H1 (cell line): ENCODE results near the gene ARHGEF11. TPM values are rescaled to one million over a fixed set of nuclear protein-coding genes. Genes with fewer than 3 reads are reported as not detected.

Source experiments
- CTCF ChIA-PET: fragments of 300-600 bp; sonication (Branson Sonifier 250); formaldehyde crosslinking; loops from one replicate; lab custom pipeline; 2021; ENCODE audit not compliant: partially characterized antibody; lab: Charles Lee
- POLR2A ChIA-PET: fragments of 300-600 bp; sonication (Branson Sonifier 250); formaldehyde crosslinking; loops from one replicate; lab custom pipeline; 2021; ENCODE audit warnings: inconsistent platforms; ENCODE audit not compliant: partially characterized antibody; lab: Charles Lee
- DNase-seq, 2 experiments: peaks; one replicate each; pipeline versions ENCODE4 v3.0.0 to v3.0.0-alpha.2; 2010 to 2022; ENCODE audit warnings: low spot score in 2 of 2, low read depth in 1 of 2, mixed read lengths in 1 of 2
- FAIRE-seq: peaks from 2 replicates; lab custom pipeline; 2011; peaks lifted over from hg19 to GRCh38; lab: Jason Lieb, UNC
- H2AFZ ChIP-seq: 2 replicates; pipeline ENCODE4 v1.8.1; 2012; ENCODE audit warnings: low read length, inconsistent platforms
- H2AK5ac ChIP-seq: 2 replicates; pipeline ENCODE4 v1.6.1; 2013; ENCODE audit warnings: low read depth, low read length
- H2BK120ac ChIP-seq: replicated peaks from 2 replicates; pipeline ENCODE3; 2013; ENCODE audit warnings: low read depth, low read length, inconsistent platforms
- H2BK12ac ChIP-seq: 2 replicates; pipeline ENCODE4 v1.6.1; 2013; ENCODE audit warnings: low read depth, low read length
- H2BK15ac ChIP-seq: 2 replicates; pipeline ENCODE4 v1.6.1; 2013; ENCODE audit warnings: low read length
- H2BK20ac ChIP-seq: 2 replicates; pipeline ENCODE4 v1.6.1; 2013; ENCODE audit warnings: low read length
- H2BK5ac ChIP-seq: 2 replicates; pipeline ENCODE4 v1.6.1; 2013; ENCODE audit warnings: low read depth, low read length
- H3K14ac ChIP-seq: 2 replicates; pipeline ENCODE4 v1.6.1; 2013; ENCODE audit warnings: inconsistent platforms; ENCODE audit not compliant: insufficient read length
- H3K18ac ChIP-seq: 2 replicates; pipeline ENCODE4 v1.6.1; 2013; ENCODE audit warnings: low read length; ENCODE audit errors: extremely low read depth
- H3K23ac ChIP-seq: 2 replicates; pipeline ENCODE4 v1.6.1; 2013; ENCODE audit warnings: inconsistent platforms; ENCODE audit not compliant: insufficient read length
- H3K23me2 ChIP-seq: 2 replicates; pipeline ENCODE4 v1.6.1; 2013; ENCODE audit warnings: low read depth, low read length
- H3K27ac ChIP-seq: 2 replicates; pipeline ENCODE4 v1.6.1; 2011; ENCODE audit warnings: low read depth, low read length, inconsistent platforms
- H3K27me3 ChIP-seq, 4 experiments: replicated peaks in 1 of 4; 1 replicate in 1 of 4; 2 replicates in 3 of 4; pipeline versions ENCODE4 v1.6.1 to v1.8.1; 2011 to 2013; ENCODE audit warnings: low read length in 3 of 4, mild to moderate bottlenecking in 3 of 4, inconsistent platforms in 2 of 4, mixed read lengths in 2 of 4, moderate library complexity in 1 of 4; ENCODE audit not compliant: control insufficient read depth in 3 of 4, insufficient read depth in 3 of 4; ENCODE audit errors: extremely low read depth in 1 of 4
- H3K36me3 ChIP-seq, 4 experiments: 2 replicates each; pipeline versions ENCODE4 v1.6.1 to v1.8.1; 2011 to 2013; ENCODE audit warnings: mild to moderate bottlenecking in 4 of 4, low read length in 3 of 4, moderate library complexity in 2 of 4, control low read depth in 1 of 4, inconsistent platforms in 1 of 4; ENCODE audit not compliant: insufficient read depth in 4 of 4, control insufficient read depth in 2 of 4
- H3K4ac ChIP-seq: replicated peaks from 2 replicates; pipeline ENCODE3; 2013; ENCODE audit warnings: low read length, low read depth, mixed read lengths, inconsistent platforms; ENCODE audit not compliant: insufficient read length
- H3K4me1 ChIP-seq, 4 experiments: replicated peaks in 1 of 4; 1 replicate in 1 of 4; 2 replicates in 3 of 4; pipeline versions ENCODE4 v1.6.1 to v1.8.1; 2011 to 2013; ENCODE audit warnings: low read length in 3 of 4, inconsistent platforms in 2 of 4, mixed read lengths in 1 of 4; ENCODE audit not compliant: insufficient read depth in 4 of 4, control insufficient read depth in 3 of 4
- H3K4me2 ChIP-seq, 2 experiments: 2 replicates each; pipeline versions ENCODE4 v1.6.1 to v1.8.1; 2011 to 2013; ENCODE audit warnings: low read depth in 2 of 2, low read length in 2 of 2, control low read depth in 1 of 2, inconsistent platforms in 1 of 2, mild to moderate bottlenecking in 1 of 2; ENCODE audit not compliant: insufficient read depth in 1 of 2
- H3K4me3 ChIP-seq, 4 experiments: fragments of 200-600, 300-600 bp in 1 of 4; sonication (generic), shearing (Covaris generic), sonication (Bioruptor Twin) in 1 of 4; 2 replicates each; pipeline versions ENCODE4 v1.5.1 to v1.8.1; 2011 to 2016; ENCODE audit warnings: low read length in 4 of 4, low read depth in 3 of 4, control low read depth in 2 of 4, inconsistent platforms in 2 of 4, mild to moderate bottlenecking in 2 of 4, mixed read lengths in 1 of 4, moderate library complexity in 1 of 4; ENCODE audit not compliant: insufficient read depth in 2 of 4; ENCODE audit errors: extremely low read depth in 1 of 4
- H3K56ac ChIP-seq: replicated peaks from 2 replicates; pipeline ENCODE3; 2013; ENCODE audit warnings: low read depth, mild to moderate bottlenecking, mixed read lengths, low read length, inconsistent platforms; ENCODE audit not compliant: insufficient read length
- H3K79me1 ChIP-seq: 2 replicates; pipeline ENCODE4 v1.6.1; 2013; ENCODE audit warnings: low read depth, low read length, control low read depth
- H3K79me2 ChIP-seq, 2 experiments: 2 replicates each; pipeline versions ENCODE4 v1.6.1 to v1.8.1; 2012 to 2013; ENCODE audit warnings: low read length in 2 of 2, mild to moderate bottlenecking in 2 of 2, inconsistent platforms in 1 of 2; ENCODE audit not compliant: insufficient read depth in 2 of 2, control insufficient read depth in 1 of 2
- H3K9ac ChIP-seq, 4 experiments: replicated peaks in 1 of 4; 1 replicate in 1 of 4; 2 replicates in 3 of 4; pipeline versions ENCODE4 v1.6.1 to v1.8.1; 2011 to 2013; ENCODE audit warnings: low read depth in 3 of 4, low read length in 3 of 4, control low read depth in 2 of 4, mild to moderate bottlenecking in 2 of 4, moderate library complexity in 2 of 4, inconsistent platforms in 1 of 4; ENCODE audit errors: extremely low read depth in 1 of 4
- H3K9me3 ChIP-seq, 2 experiments: 2 replicates each; pipeline versions ENCODE4 v1.6.1 to v1.8.1; 2012 to 2013; ENCODE audit warnings: mild to moderate bottlenecking in 2 of 2, moderate library complexity in 2 of 2, control low read depth in 1 of 2, inconsistent platforms in 1 of 2, low read depth in 1 of 2, low read length in 1 of 2, mixed read lengths in 1 of 2; ENCODE audit not compliant: insufficient read depth in 2 of 2
- H4K20me1 ChIP-seq, 2 experiments: replicated peaks in 1 of 2; 2 replicates each; pipeline versions ENCODE3 to v1.8.1; 2011 to 2013; ENCODE audit warnings: inconsistent platforms in 2 of 2, low read length in 2 of 2, mild to moderate bottlenecking in 1 of 2; ENCODE audit not compliant: insufficient read depth in 2 of 2, control insufficient read depth in 1 of 2
- H4K5ac ChIP-seq: 2 replicates; pipeline ENCODE4 v1.6.1; 2013; ENCODE audit warnings: low read length, low read depth, mixed read lengths, inconsistent platforms; ENCODE audit not compliant: insufficient read length
- H4K8ac ChIP-seq: 2 replicates; pipeline ENCODE4 v1.8.0; 2013; ENCODE audit warnings: mild to moderate bottlenecking, moderate library complexity, low read length, inconsistent platforms; ENCODE audit not compliant: insufficient read depth; ENCODE audit errors: extremely low read depth
- H4K91ac ChIP-seq: replicated peaks from 2 replicates; pipeline ENCODE3; 2013; ENCODE audit warnings: low read length, mixed read lengths, inconsistent platforms; ENCODE audit not compliant: insufficient read length
- POU5F1 ChIP-seq: IDR thresholded peaks from 2 replicates; pipeline ENCODE4 v1.6.1; 2011; ENCODE audit warnings: low read depth, mild to moderate bottlenecking, low read length, moderate library complexity
- SUZ12 ChIP-seq: fragments of 200-600 bp; sonication (generic); IDR thresholded peaks from 2 replicates; pipeline ENCODE4 v1.6.1; 2012; ENCODE audit warnings: mild to moderate bottlenecking, inconsistent platforms, low read length, moderate library complexity, mixed read lengths
- WGBS, 2 experiments: shearing (Covaris generic) in 1 of 2; methylation state at CpG; one replicate each; pipeline versions ENCODE4 v1.1.6 to v1.1.7; 2013 to 2015; ENCODE audit warnings: low lambda C conversion rate in 2 of 2, mixed read lengths in 2 of 2, inconsistent platforms in 1 of 2, low coverage in 1 of 2, missing lambda C conversion rate in 1 of 2; ENCODE audit not compliant: insufficient replicate concordance in 2 of 2, insufficient coverage in 1 of 2, insufficient read length in 1 of 2; ENCODE audit errors: extremely low coverage in 1 of 2, missing lambda C conversion rate in 1 of 2; 5-methylcytosine and 5-hydroxymethylcytosine counted together
- polyA plus RNA-seq, 7 experiments: library from polyadenylated mRNA; depleted of rRNA in 3 of 7; stranded (reverse) in 5 of 7; unstranded in 2 of 7; fragments of >200 nt in 5 of 7; fragments of 200-250 nt in 2 of 7; gene quantifications; 1 replicate in 5 of 7; 2 replicates in 1 of 7; 4 replicates in 1 of 7; pipeline versions ENCODE4 v1.2.1 to v1.2.3, GENCODE V29; 2011 to 2013; ENCODE audit warnings: missing spikeins in 2 of 7, mixed read lengths in 2 of 7
- total RNA-seq: library from RNA; stranded (reverse); fragmentation: NEBNext Ultra II Directional; extraction: Animal tissue kit (Norgen Biotek cat#: 25700); gene quantifications from 2 replicates; pipeline ENCODE4 v1.2.1, GENCODE V29; 2021

ARHGEF11 gene
- total and polyA plus RNA-seq, 2 of the 8 experiments (the other 6 are each of a cell fraction or from before 2014, with no cell fraction given): 19.9 to 33.1 TPM

GRCh38 chr1:156975084-156975483, 70.5 kb downstream of the ARHGEF11 start:
- WGBS, 2 experiments: 43% methylated on average over 2 of the region's 2 CpGs; no CpG with 5 or more reads in 1 of the 2 experiments
- Histone ChIP-seq H3K56ac (no peak overlapping the region), H4K8ac (no peak overlapping the region), H3K18ac (no peak overlapping the region), H3K4me1 (peaks cover 0 to 10% (median 1%) of the 10 kb centered on the region in 4 experiments; a peak in 3 of 7 replicates), H2AFZ (no peak overlapping the region), H2BK20ac (no peak overlapping the region), H2BK120ac (no peak overlapping the region), H3K9ac (no peak overlapping the region), H3K14ac (no peak overlapping the region), H2BK15ac (no peak overlapping the region), H4K5ac (no peak overlapping the region), H2BK5ac (no peak overlapping the region), H3K27me3 (no peaks in the 10 kb centered on the region), H4K91ac (no peak overlapping the region), H4K20me1 (no peaks in the 10 kb centered on the region), H3K4ac (no peak overlapping the region), H3K4me3 (no peak overlapping the region), H3K79me2 (no peaks in the 10 kb centered on the region), H3K23ac (no peak overlapping the region), H3K27ac (no peak overlapping the region), H2AK5ac (no peak overlapping the region), H2BK12ac (no peak overlapping the region), H3K79me1 (no peaks in the 10 kb centered on the region), H3K4me2 (peak overlapping the region in 1 of 2 experiments; percentile 25; a peak in 2 of 4 replicates), H3K23me2 (no peaks in the 10 kb centered on the region; the same call in 1 of the 2 replicates), H3K36me3 (peaks cover 2 to 50% (median 13%) of the 10 kb centered on the region in 4 experiments; a peak in 7 of 8 replicates), H3K9me3 (no peaks in the 10 kb centered on the region)
- ChIA-PET POLR2A (interaction anchor here (1.3 kb wide), 1 partner anchor 26 kb away, joined by 3 read pairs; no protein-coding TSS in a partner anchor), CTCF (interaction anchor here (0.6 to 2.0 kb wide), 3 partner anchors 26 to 471 kb away, joined by 3 to 7 read pairs (median 4); no protein-coding TSS in a partner anchor)
- TF ChIP-seq POU5F1: 0 out of 2 replicates have a peak, but pooled peaks have one; percentile 28
- TF ChIP-seq SUZ12: no peak
- no peak for DNase-seq
- FAIRE-seq: no peak
